WTC11 (cell line): ENCODE data around the gene TARM1. TPM values are rescaled to one million over a fixed set of nuclear protein-coding genes. Genes with fewer than 3 reads are reported as not detected.

Experiments
- ATAC-seq: fragments of 200-7000 bp; cut with Tn5 transposase; 2 replicates; pipeline ENCODE4 v1.10.0; 2021; ENCODE audit warnings: mild to moderate bottlenecking, moderate library complexity
- CTCF ChIA-PET: fragments of 300-600 bp; sonication (Branson Sonifier 250); formaldehyde crosslinking; loops from one replicate; lab custom pipeline; 2021; ENCODE audit warnings: antibody characterized with exemption; lab: Charles Lee
- POLR2A ChIA-PET: fragments of 350-600 bp; sonication (Branson Sonifier 250); formaldehyde crosslinking; loops from one replicate; lab custom pipeline; 2021; ENCODE audit warnings: antibody characterized with exemption; lab: Charles Lee
- DNase-seq: peaks from one replicate; pipeline ENCODE4 v3.0.0; 2021; ENCODE audit warnings: low spot score
- H3K27ac Mint-ChIP-seq: 2 replicates; pipeline ENCODE4 v1.8.0; 2021; ENCODE audit warnings: mixed read lengths
- H3K27me3 Mint-ChIP-seq: 2 replicates; pipeline ENCODE4 v1.8.0; 2021; ENCODE audit warnings: low read depth, mild to moderate bottlenecking, moderate library complexity, mixed read lengths
- H3K36me3 Mint-ChIP-seq: 2 replicates; pipeline ENCODE4 v1.8.0; 2021; ENCODE audit warnings: mixed read lengths
- H3K4me1 Mint-ChIP-seq: 2 replicates; pipeline ENCODE4 v1.8.0; 2022; ENCODE audit warnings: mixed read lengths
- H3K4me3 Mint-ChIP-seq: 2 replicates; pipeline ENCODE4 v1.8.0; 2021; ENCODE audit warnings: mild to moderate bottlenecking, moderate library complexity, mixed read lengths
- H3K9me3 Mint-ChIP-seq: 2 replicates; pipeline ENCODE4 v1.8.0; 2021; ENCODE audit warnings: mixed read lengths
- FOXK1 ChIP-seq: sonication (generic); formaldehyde crosslinking; IDR thresholded peaks from 2 replicates; pipeline ENCODE4 v1.8.0; 2022; ENCODE audit warnings: mild to moderate bottlenecking, moderate library complexity, missing genetic modification reagents
- FOXP1 ChIP-seq: sonication (generic); formaldehyde crosslinking; IDR thresholded peaks from 2 replicates; pipeline ENCODE4 v1.8.0; 2022; ENCODE audit warnings: missing genetic modification reagents, mild to moderate bottlenecking, moderate library complexity, borderline replicate concordance
- IRF2 ChIP-seq: sonication (generic); formaldehyde crosslinking; IDR thresholded peaks from 2 replicates; pipeline ENCODE4 v1.8.0; 2022; ENCODE audit warnings: low read depth, missing genetic modification reagents, borderline replicate concordance
- NFE2L1 ChIP-seq: sonication (generic); formaldehyde crosslinking; IDR thresholded peaks from 2 replicates; pipeline ENCODE4 v1.8.1; 2023; ENCODE audit warnings: missing genetic modification reagents
- NR3C1 ChIP-seq: sonication (generic); formaldehyde crosslinking; conservative IDR thresholded peaks from 2 replicates; pipeline ENCODE4 v1.8.1; 2023; ENCODE audit warnings: low read depth, mild to moderate bottlenecking, missing genetic modification reagents
- RORB ChIP-seq: fragments of 250-450 bp; sonication (Bioruptor Pico); IDR thresholded peaks from 2 replicates; pipeline ENCODE4 v1.9.0; 2021; ENCODE audit warnings: mild to moderate bottlenecking
- ZNF232 ChIP-seq: sonication (generic); formaldehyde crosslinking; IDR thresholded peaks from 2 replicates; pipeline ENCODE4 v1.8.0; 2022; ENCODE audit warnings: mild to moderate bottlenecking, missing genetic modification reagents
- ZNF317 ChIP-seq: sonication (generic); formaldehyde crosslinking; IDR thresholded peaks from 2 replicates; pipeline ENCODE4 v1.8.1; 2023; ENCODE audit warnings: low read depth, mild to moderate bottlenecking, moderate library complexity, missing genetic modification reagents, borderline replicate concordance
- ZNF416 ChIP-seq: fragments of 250-450 bp; sonication (Bioruptor Pico); IDR thresholded peaks from 2 replicates; pipeline ENCODE4 v1.9.0; 2021; ENCODE audit warnings: mild to moderate bottlenecking, inconsistent platforms
- ZNF423 ChIP-seq: fragments of 250-450 bp; sonication (Bioruptor Pico); IDR thresholded peaks from 2 replicates; pipeline ENCODE4 v2.1.2; 2022; ENCODE audit warnings: mild to moderate bottlenecking, moderate library complexity
- ZNF671 ChIP-seq: fragments of 250-450 bp; sonication (Bioruptor Pico); IDR thresholded peaks from 2 replicates; pipeline ENCODE4 v1.8.0; 2021; ENCODE audit warnings: mild to moderate bottlenecking
- total RNA-seq: library from RNA; stranded (reverse); gene quantifications from 3 replicates; pipeline ENCODE4 v1.2.3, GENCODE V29; 2021
- TF ChIP-seq, protein P1 (sequence below): sonication (generic); formaldehyde crosslinking; IDR thresholded peaks from 2 replicates; pipeline ENCODE4 v1.8.1; 2023; ENCODE audit warnings: mild to moderate bottlenecking, missing genetic modification reagents, borderline replicate concordance
- TF ChIP-seq, protein P2 (sequence below): sonication (generic); formaldehyde crosslinking; IDR thresholded peaks from 2 replicates; pipeline ENCODE4 v1.8.1; 2023; ENCODE audit warnings: mild to moderate bottlenecking, missing genetic modification reagents, moderate library complexity
- TF ChIP-seq, protein P3 (sequence below): fragments of 250-450 bp; sonication (Bioruptor Pico); IDR thresholded peaks from 2 replicates; pipeline ENCODE4 v1.9.0; 2021; ENCODE audit warnings: mild to moderate bottlenecking
- TF ChIP-seq, protein P4 (sequence below): fragments of 250-450 bp; sonication (Bioruptor Pico); IDR thresholded peaks from 2 replicates; pipeline ENCODE4 v1.9.0; 2021; ENCODE audit warnings: mild to moderate bottlenecking
- TF ChIP-seq, protein P5 (sequence below): fragments of 250-450 bp; sonication (Bioruptor Pico); IDR thresholded peaks from 2 replicates; pipeline ENCODE4 v1.9.0; 2021; ENCODE audit warnings: mild to moderate bottlenecking, borderline replicate concordance
- TF ChIP-seq, protein P6 (sequence below): sonication (generic); formaldehyde crosslinking; IDR thresholded peaks from 2 replicates; pipeline ENCODE4 v1.8.0; 2023; ENCODE audit warnings: missing genetic modification reagents
- TF ChIP-seq, protein P7 (sequence below): fragments of 250-450 bp; sonication (Bioruptor Pico); IDR thresholded peaks from 2 replicates; pipeline ENCODE4 v1.9.0; 2021; ENCODE audit warnings: moderate library complexity, mild to moderate bottlenecking, inconsistent platforms, borderline replicate concordance
- TF ChIP-seq, protein P8 (sequence below): fragments of 250-450 bp; sonication (Bioruptor Pico); IDR thresholded peaks from 2 replicates; pipeline ENCODE4 v1.8.0; 2021; ENCODE audit warnings: mild to moderate bottlenecking

Gene TARM1
- total RNA-seq, 1 experiment from 2014 or later = not detected

DNA sequence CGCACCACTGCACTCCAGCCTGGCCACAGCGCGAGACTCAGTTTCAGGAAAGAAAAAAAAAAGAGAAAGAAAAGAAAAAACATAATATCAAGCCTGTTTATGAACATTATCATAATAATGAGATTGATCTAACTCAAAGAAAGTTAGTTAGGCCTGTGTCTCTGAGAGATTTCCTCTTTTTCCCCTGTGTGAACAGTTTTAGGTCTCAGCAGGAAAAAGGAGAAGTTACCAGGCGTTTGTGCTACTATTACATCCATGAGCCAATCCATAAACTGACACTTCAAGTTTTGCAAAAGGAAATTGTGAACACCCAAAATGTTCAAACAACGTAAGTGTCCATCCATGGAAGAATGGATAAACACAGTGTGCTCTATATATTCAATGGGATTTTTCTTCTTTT, 3.8 kb downstream of the TARM1 start:
- no peak for ATAC-seq
- H3K27me3 Mint-ChIP-seq = peaks cover 5% of the 10 kb centered on the region
- peaks cover 8% of the 10 kb centered on the region for H3K9me3 Mint-ChIP-seq
- H3K36me3 Mint-ChIP-seq = no peaks in the 10 kb centered on the region; the same call in 1 of the 2 replicates
- no peak overlapping the region for H3K27ac Mint-ChIP-seq
- DNase-seq = no peak
- no peaks in the 10 kb centered on the region for H3K4me1 Mint-ChIP-seq
- TF ChIP-seq, protein P1, sequence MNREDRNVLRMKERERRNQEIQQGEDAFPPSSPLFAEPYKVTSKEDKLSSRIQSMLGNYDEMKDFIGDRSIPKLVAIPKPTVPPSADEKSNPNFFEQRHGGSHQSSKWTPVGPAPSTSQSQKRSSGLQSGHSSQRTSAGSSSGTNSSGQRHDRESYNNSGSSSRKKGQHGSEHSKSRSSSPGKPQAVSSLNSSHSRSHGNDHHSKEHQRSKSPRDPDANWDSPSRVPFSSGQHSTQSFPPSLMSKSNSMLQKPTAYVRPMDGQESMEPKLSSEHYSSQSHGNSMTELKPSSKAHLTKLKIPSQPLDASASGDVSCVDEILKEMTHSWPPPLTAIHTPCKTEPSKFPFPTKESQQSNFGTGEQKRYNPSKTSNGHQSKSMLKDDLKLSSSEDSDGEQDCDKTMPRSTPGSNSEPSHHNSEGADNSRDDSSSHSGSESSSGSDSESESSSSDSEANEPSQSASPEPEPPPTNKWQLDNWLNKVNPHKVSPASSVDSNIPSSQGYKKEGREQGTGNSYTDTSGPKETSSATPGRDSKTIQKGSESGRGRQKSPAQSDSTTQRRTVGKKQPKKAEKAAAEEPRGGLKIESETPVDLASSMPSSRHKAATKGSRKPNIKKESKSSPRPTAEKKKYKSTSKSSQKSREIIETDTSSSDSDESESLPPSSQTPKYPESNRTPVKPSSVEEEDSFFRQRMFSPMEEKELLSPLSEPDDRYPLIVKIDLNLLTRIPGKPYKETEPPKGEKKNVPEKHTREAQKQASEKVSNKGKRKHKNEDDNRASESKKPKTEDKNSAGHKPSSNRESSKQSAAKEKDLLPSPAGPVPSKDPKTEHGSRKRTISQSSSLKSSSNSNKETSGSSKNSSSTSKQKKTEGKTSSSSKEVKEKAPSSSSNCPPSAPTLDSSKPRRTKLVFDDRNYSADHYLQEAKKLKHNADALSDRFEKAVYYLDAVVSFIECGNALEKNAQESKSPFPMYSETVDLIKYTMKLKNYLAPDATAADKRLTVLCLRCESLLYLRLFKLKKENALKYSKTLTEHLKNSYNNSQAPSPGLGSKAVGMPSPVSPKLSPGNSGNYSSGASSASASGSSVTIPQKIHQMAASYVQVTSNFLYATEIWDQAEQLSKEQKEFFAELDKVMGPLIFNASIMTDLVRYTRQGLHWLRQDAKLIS (CRISPR knock-in tag) = no peak
- no peak for TF ChIP-seq FOXP1 (CRISPR knock-in tag)
- TF ChIP-seq, protein P2, sequence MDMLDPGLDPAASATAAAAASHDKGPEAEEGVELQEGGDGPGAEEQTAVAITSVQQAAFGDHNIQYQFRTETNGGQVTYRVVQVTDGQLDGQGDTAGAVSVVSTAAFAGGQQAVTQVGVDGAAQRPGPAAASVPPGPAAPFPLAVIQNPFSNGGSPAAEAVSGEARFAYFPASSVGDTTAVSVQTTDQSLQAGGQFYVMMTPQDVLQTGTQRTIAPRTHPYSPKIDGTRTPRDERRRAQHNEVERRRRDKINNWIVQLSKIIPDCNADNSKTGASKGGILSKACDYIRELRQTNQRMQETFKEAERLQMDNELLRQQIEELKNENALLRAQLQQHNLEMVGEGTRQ (CRISPR knock-in tag) = no peak
- TF ChIP-seq NFE2L1 (CRISPR knock-in tag) = no peak
- TF ChIP-seq, protein P3, sequence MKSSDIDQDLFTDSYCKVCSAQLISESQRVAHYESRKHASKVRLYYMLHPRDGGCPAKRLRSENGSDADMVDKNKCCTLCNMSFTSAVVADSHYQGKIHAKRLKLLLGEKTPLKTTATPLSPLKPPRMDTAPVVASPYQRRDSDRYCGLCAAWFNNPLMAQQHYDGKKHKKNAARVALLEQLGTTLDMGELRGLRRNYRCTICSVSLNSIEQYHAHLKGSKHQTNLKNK = no peak
- TF ChIP-seq ZNF671 (CRISPR knock-in tag) = no peak
- TF ChIP-seq, protein P4, sequence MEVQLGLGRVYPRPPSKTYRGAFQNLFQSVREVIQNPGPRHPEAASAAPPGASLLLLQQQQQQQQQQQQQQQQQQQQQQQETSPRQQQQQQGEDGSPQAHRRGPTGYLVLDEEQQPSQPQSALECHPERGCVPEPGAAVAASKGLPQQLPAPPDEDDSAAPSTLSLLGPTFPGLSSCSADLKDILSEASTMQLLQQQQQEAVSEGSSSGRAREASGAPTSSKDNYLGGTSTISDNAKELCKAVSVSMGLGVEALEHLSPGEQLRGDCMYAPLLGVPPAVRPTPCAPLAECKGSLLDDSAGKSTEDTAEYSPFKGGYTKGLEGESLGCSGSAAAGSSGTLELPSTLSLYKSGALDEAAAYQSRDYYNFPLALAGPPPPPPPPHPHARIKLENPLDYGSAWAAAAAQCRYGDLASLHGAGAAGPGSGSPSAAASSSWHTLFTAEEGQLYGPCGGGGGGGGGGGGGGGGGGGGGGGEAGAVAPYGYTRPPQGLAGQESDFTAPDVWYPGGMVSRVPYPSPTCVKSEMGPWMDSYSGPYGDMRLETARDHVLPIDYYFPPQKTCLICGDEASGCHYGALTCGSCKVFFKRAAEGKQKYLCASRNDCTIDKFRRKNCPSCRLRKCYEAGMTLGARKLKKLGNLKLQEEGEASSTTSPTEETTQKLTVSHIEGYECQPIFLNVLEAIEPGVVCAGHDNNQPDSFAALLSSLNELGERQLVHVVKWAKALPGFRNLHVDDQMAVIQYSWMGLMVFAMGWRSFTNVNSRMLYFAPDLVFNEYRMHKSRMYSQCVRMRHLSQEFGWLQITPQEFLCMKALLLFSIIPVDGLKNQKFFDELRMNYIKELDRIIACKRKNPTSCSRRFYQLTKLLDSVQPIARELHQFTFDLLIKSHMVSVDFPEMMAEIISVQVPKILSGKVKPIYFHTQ (CRISPR knock-in tag) = no peak
- no peak for TF ChIP-seq ZNF317 (CRISPR knock-in tag)
- no peak for TF ChIP-seq ZNF232
- TF ChIP-seq, protein P5, sequence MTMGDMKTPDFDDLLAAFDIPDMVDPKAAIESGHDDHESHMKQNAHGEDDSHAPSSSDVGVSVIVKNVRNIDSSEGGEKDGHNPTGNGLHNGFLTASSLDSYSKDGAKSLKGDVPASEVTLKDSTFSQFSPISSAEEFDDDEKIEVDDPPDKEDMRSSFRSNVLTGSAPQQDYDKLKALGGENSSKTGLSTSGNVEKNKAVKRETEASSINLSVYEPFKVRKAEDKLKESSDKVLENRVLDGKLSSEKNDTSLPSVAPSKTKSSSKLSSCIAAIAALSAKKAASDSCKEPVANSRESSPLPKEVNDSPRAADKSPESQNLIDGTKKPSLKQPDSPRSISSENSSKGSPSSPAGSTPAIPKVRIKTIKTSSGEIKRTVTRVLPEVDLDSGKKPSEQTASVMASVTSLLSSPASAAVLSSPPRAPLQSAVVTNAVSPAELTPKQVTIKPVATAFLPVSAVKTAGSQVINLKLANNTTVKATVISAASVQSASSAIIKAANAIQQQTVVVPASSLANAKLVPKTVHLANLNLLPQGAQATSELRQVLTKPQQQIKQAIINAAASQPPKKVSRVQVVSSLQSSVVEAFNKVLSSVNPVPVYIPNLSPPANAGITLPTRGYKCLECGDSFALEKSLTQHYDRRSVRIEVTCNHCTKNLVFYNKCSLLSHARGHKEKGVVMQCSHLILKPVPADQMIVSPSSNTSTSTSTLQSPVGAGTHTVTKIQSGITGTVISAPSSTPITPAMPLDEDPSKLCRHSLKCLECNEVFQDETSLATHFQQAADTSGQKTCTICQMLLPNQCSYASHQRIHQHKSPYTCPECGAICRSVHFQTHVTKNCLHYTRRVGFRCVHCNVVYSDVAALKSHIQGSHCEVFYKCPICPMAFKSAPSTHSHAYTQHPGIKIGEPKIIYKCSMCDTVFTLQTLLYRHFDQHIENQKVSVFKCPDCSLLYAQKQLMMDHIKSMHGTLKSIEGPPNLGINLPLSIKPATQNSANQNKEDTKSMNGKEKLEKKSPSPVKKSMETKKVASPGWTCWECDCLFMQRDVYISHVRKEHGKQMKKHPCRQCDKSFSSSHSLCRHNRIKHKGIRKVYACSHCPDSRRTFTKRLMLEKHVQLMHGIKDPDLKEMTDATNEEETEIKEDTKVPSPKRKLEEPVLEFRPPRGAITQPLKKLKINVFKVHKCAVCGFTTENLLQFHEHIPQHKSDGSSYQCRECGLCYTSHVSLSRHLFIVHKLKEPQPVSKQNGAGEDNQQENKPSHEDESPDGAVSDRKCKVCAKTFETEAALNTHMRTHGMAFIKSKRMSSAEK (CRISPR knock-in tag) = no peak
- no peak for TF ChIP-seq FOXK1 (CRISPR knock-in tag)
- no peak for TF ChIP-seq ZNF423 (CRISPR knock-in tag)
- TF ChIP-seq NR3C1 = no peak
- TF ChIP-seq, protein P6, sequence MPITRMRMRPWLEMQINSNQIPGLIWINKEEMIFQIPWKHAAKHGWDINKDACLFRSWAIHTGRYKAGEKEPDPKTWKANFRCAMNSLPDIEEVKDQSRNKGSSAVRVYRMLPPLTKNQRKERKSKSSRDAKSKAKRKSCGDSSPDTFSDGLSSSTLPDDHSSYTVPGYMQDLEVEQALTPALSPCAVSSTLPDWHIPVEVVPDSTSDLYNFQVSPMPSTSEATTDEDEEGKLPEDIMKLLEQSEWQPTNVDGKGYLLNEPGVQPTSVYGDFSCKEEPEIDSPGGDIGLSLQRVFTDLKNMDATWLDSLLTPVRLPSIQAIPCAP = no peak
- TF ChIP-seq IRF2 (CRISPR knock-in tag) = no peak
- TF ChIP-seq, protein P7, sequence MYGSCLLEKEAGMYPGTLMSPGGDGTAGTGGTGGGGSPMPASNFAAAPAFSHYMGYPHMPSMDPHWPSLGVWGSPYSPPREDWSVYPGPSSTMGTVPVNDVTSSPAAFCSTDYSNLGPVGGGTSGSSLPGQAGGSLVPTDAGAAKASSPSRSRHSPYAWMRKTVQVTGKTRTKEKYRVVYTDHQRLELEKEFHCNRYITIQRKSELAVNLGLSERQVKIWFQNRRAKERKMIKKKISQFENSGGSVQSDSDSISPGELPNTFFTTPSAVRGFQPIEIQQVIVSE (CRISPR knock-in tag) = no peak
- no peak for TF ChIP-seq RORB
- TF ChIP-seq, protein P8, sequence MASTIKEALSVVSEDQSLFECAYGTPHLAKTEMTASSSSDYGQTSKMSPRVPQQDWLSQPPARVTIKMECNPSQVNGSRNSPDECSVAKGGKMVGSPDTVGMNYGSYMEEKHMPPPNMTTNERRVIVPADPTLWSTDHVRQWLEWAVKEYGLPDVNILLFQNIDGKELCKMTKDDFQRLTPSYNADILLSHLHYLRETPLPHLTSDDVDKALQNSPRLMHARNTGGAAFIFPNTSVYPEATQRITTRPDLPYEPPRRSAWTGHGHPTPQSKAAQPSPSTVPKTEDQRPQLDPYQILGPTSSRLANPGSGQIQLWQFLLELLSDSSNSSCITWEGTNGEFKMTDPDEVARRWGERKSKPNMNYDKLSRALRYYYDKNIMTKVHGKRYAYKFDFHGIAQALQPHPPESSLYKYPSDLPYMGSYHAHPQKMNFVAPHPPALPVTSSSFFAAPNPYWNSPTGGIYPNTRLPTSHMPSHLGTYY (CRISPR knock-in tag) = no peak
- no peak for TF ChIP-seq ZNF416 (CRISPR knock-in tag)
- CTCF ChIA-PET = interaction anchor here (1.4 kb wide), 1 partner anchor 165 kb away, joined by 3 read pairs; no protein-coding TSS in a partner anchor
- POLR2A ChIA-PET = interaction anchor here (0.7 kb wide), 1 partner anchor 8 kb away, joined by 7 read pairs; no protein-coding TSS in a partner anchor
- no peak overlapping the region for H3K4me3 Mint-ChIP-seq
